Astrocyte (in vitro differentiated cells and primary cell): Measurements from ENCODE around the gene CRNKL1. TPM values are rescaled to one million over a fixed set of nuclear protein-coding genes. Genes with fewer than 3 reads are reported as not detected.

Experiments used
- DNase-seq: peaks from one replicate; pipeline ENCODE4 v3.0.0-alpha.2; 2010; ENCODE audit warnings: low read depth
- FAIRE-seq: peaks from 2 replicates; lab custom pipeline; 2011; peaks lifted over from hg19 to GRCh38; lab: Jason Lieb, UNC
- H2AFZ ChIP-seq: 2 replicates; pipeline ENCODE4 v1.6.0; 2012; ENCODE audit warnings: low read depth, low read length, inconsistent platforms
- H3K27ac ChIP-seq: 2 replicates; pipeline ENCODE4 v1.5.1; 2011; ENCODE audit warnings: low read depth, low read length, inconsistent platforms
- H3K27me3 ChIP-seq: 2 replicates; pipeline ENCODE4 v1.6.0; 2011; ENCODE audit warnings: low read length, inconsistent platforms; ENCODE audit not compliant: insufficient read depth
- H3K36me3 ChIP-seq: 2 replicates; pipeline ENCODE4 v1.5.1; 2011; ENCODE audit warnings: low read length, inconsistent platforms; ENCODE audit not compliant: insufficient read depth
- H3K4me1 ChIP-seq: 2 replicates; pipeline ENCODE4 v1.5.1; 2011; ENCODE audit warnings: low read length, inconsistent platforms; ENCODE audit not compliant: insufficient read depth
- H3K4me2 ChIP-seq: 2 replicates; pipeline ENCODE4 v1.6.0; 2012; ENCODE audit warnings: low read length, inconsistent platforms
- H3K4me3 ChIP-seq: 2 replicates; pipeline ENCODE4 v1.5.1; 2011; ENCODE audit warnings: low read depth, mild to moderate bottlenecking, low read length, inconsistent platforms; ENCODE audit not compliant: insufficient read depth
- H3K79me2 ChIP-seq: 2 replicates; pipeline ENCODE4 v1.6.0; 2012; ENCODE audit warnings: mild to moderate bottlenecking, low read length, inconsistent platforms; ENCODE audit not compliant: insufficient read depth
- H3K9ac ChIP-seq: 2 replicates; pipeline ENCODE4 v1.6.0; 2012; ENCODE audit warnings: mild to moderate bottlenecking, low read length, inconsistent platforms
- H3K9me3 ChIP-seq: 2 replicates; pipeline ENCODE4 v1.5.1; 2012; ENCODE audit warnings: low read depth, mild to moderate bottlenecking, low read length, inconsistent platforms; ENCODE audit not compliant: insufficient read depth
- H4K20me1 ChIP-seq: 2 replicates; pipeline ENCODE4 v1.6.0; 2012; ENCODE audit warnings: low read length, inconsistent platforms; ENCODE audit not compliant: insufficient read depth
- H3K27ac Mint-ChIP-seq: one replicate; pipeline ENCODE4 v1.8.0; 2021; ENCODE audit warnings: mild to moderate bottlenecking, mixed read lengths; ENCODE audit not compliant: unreplicated experiment
- H3K27me3 Mint-ChIP-seq: one replicate; pipeline ENCODE4 v1.8.0; 2021; ENCODE audit warnings: low read depth, mixed read lengths; ENCODE audit not compliant: unreplicated experiment
- H3K36me3 Mint-ChIP-seq: one replicate; pipeline ENCODE4 v1.8.0; 2021; ENCODE audit warnings: low read depth, mixed read lengths; ENCODE audit not compliant: unreplicated experiment
- H3K4me1 Mint-ChIP-seq: one replicate; pipeline ENCODE4 v1.8.0; 2021; ENCODE audit warnings: low read depth, mixed read lengths; ENCODE audit not compliant: unreplicated experiment
- H3K4me3 Mint-ChIP-seq: one replicate; pipeline ENCODE4 v1.8.0; 2021; ENCODE audit warnings: mild to moderate bottlenecking, moderate library complexity, mixed read lengths; ENCODE audit not compliant: unreplicated experiment
- H3K9me3 Mint-ChIP-seq: one replicate; pipeline ENCODE4 v1.8.0; 2021; ENCODE audit warnings: mild to moderate bottlenecking, mixed read lengths; ENCODE audit not compliant: unreplicated experiment
- EZH2 ChIP-seq: IDR thresholded peaks from 2 replicates; pipeline ENCODE4 v1.6.1; 2012; ENCODE audit warnings: mild to moderate bottlenecking, low read length, inconsistent platforms; ENCODE audit not compliant: insufficient read depth
- total RNA-seq: library from RNA; stranded (reverse); gene quantifications from 2 replicates; pipeline ENCODE4 v1.2.1, GENCODE V29; 2021
- TF ChIP-seq, protein P1 (sequence below): IDR thresholded peaks from 2 replicates; pipeline ENCODE4 v1.5.1; 2011; ENCODE audit warnings: low read depth, mild to moderate bottlenecking, inconsistent platforms, low read length, moderate library complexity; ENCODE audit not compliant: insufficient read depth

CRNKL1 gene
- total RNA-seq, 1 donor from 2014 or later = 20.2 TPM

GRCh38 chr20:20085812-20086211 lies 33.5 kb upstream of the CRNKL1 start:
- no peak for DNase-seq
- no peak overlapping the region for H3K4me3 Mint-ChIP-seq
- H3K27me3 Mint-ChIP-seq = peaks cover 31% of the 10 kb centered on the region
- H3K4me1 Mint-ChIP-seq = no peaks in the 10 kb centered on the region
- no peak overlapping the region for H3K9ac ChIP-seq
- no peak overlapping the region for H3K4me2 ChIP-seq
- no peaks in the 10 kb centered on the region for H3K9me3 ChIP-seq
- H3K36me3 ChIP-seq = no peaks in the 10 kb centered on the region
- H4K20me1 ChIP-seq = no peaks in the 10 kb centered on the region
- H3K27me3 ChIP-seq = no peaks in the 10 kb centered on the region
- no peak overlapping the region for H2AFZ ChIP-seq
- no peak overlapping the region for H3K27ac ChIP-seq
- H3K27ac Mint-ChIP-seq = no peak overlapping the region
- no peaks in the 10 kb centered on the region for H3K36me3 Mint-ChIP-seq
- no peak for TF ChIP-seq EZH2
- no peaks in the 10 kb centered on the region for H3K9me3 Mint-ChIP-seq
- no peak overlapping the region for H3K4me3 ChIP-seq
- H3K4me1 ChIP-seq = no peaks in the 10 kb centered on the region
- no peak for FAIRE-seq
- no peaks in the 10 kb centered on the region for H3K79me2 ChIP-seq

- FAIRE-seq = no peak
These were observed 32.8 kb upstream of the CRNKL1 start for GRCh38 chr20:20085071-20085470.

GRCh38 chr20:20084296-20084752 lies 32.1 kb upstream of the CRNKL1 start:
- DNase-seq = no peak
- Histone ChIP-seq H3K27ac (no peak overlapping the region), H3K9ac (no peak overlapping the region), H3K4me2 (no peak overlapping the region), H3K36me3 (no peaks in the 10 kb centered on the region), H3K9me3 (no peaks in the 10 kb centered on the region), H2AFZ (no peak overlapping the region), H3K27me3 (no peaks in the 10 kb centered on the region), H4K20me1 (no peaks in the 10 kb centered on the region), H3K4me3 (no peak overlapping the region), H3K4me1 (no peaks in the 10 kb centered on the region), H3K79me2 (no peaks in the 10 kb centered on the region)
- no peaks in the 10 kb centered on the region for H3K36me3 Mint-ChIP-seq
- no peak for FAIRE-seq
- H3K27me3 Mint-ChIP-seq = peaks cover 27% of the 10 kb centered on the region
- H3K27ac Mint-ChIP-seq = no peak overlapping the region
- no peak for TF ChIP-seq EZH2
- TF ChIP-seq, protein P1, sequence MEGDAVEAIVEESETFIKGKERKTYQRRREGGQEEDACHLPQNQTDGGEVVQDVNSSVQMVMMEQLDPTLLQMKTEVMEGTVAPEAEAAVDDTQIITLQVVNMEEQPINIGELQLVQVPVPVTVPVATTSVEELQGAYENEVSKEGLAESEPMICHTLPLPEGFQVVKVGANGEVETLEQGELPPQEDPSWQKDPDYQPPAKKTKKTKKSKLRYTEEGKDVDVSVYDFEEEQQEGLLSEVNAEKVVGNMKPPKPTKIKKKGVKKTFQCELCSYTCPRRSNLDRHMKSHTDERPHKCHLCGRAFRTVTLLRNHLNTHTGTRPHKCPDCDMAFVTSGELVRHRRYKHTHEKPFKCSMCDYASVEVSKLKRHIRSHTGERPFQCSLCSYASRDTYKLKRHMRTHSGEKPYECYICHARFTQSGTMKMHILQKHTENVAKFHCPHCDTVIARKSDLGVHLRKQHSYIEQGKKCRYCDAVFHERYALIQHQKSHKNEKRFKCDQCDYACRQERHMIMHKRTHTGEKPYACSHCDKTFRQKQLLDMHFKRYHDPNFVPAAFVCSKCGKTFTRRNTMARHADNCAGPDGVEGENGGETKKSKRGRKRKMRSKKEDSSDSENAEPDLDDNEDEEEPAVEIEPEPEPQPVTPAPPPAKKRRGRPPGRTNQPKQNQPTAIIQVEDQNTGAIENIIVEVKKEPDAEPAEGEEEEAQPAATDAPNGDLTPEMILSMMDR = no peak
- H3K4me3 Mint-ChIP-seq = no peak overlapping the region
- H3K9me3 Mint-ChIP-seq = no peaks in the 10 kb centered on the region
- H3K4me1 Mint-ChIP-seq = no peaks in the 10 kb centered on the region

More at GRCh38 chr20:20085071-20085470, 32.8 kb upstream of the CRNKL1 start:
- Histone ChIP-seq H3K27ac (no peak overlapping the region), H3K9ac (no peak overlapping the region), H3K4me2 (no peak overlapping the region), H3K79me2 (no peaks in the 10 kb centered on the region), H3K27me3 (no peaks in the 10 kb centered on the region), H3K9me3 (no peaks in the 10 kb centered on the region), H3K4me3 (no peak overlapping the region), H3K4me1 (no peaks in the 10 kb centered on the region), H4K20me1 (no peaks in the 10 kb centered on the region), H2AFZ (no peak overlapping the region), H3K36me3 (no peaks in the 10 kb centered on the region)
- H3K36me3 Mint-ChIP-seq = no peaks in the 10 kb centered on the region
- TF ChIP-seq, protein P1 = no peak
- no peak for TF ChIP-seq EZH2
- H3K9me3 Mint-ChIP-seq = no peaks in the 10 kb centered on the region
- peaks cover 29% of the 10 kb centered on the region for H3K27me3 Mint-ChIP-seq
- H3K27ac Mint-ChIP-seq = no peak overlapping the region
- DNase-seq = no peak
- H3K4me1 Mint-ChIP-seq = no peaks in the 10 kb centered on the region
- no peak overlapping the region for H3K4me3 Mint-ChIP-seq
